Gastrocnemius medialis (tissue), 4 donors: Measurements from ENCODE around the gene ARHGAP25.

Experiments
- POLR2A ChIP-seq, 2 donors: fragments of 450-650 bp; IDR thresholded peaks; one replicate each; pipeline ENCODE4 v1.6.1; 2017; ENCODE audit warnings: antibody characterized with exemption in 2 of 2, mild to moderate bottlenecking in 2 of 2, moderate library complexity in 2 of 2
- TF ChIP-seq, protein P1 (sequence below), 5 experiments: fragments of 450-650 bp in 3 of 5; fragments of 200-600 bp in 2 of 5; sonication (generic) in 2 of 5; IDR thresholded peaks in 4 of 5; conservative IDR thresholded peaks in 1 of 5; 1 replicate in 4 of 5; 2 replicates in 1 of 5; pipeline ENCODE4 v1.5.1; 2016 to 2019; ENCODE audit warnings: antibody characterized with exemption in 5 of 5, mild to moderate bottlenecking in 3 of 5, moderate library complexity in 3 of 5

DNA sequence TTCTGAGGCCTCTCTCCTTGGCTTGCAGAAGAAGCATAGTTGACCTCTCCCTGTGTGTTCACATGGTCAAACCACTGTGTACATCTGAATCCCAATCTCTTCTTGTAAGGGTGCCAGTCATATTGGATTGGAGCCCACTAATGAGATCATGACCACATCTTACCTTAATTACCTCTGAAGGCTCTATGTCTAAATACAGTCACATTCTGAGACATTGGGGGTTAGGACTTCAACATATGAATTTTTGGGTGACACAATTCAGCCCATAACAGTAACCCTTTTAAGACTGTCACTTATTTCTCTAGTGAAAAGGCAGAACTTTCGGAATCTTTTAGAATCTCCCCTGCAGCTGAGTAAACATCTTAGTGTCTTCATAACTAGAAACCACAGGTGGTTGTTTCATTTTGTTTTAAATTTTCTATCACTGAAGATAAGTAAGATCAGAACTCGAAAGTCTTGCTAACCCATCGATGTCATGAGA lies 103.3 kb downstream of the ARHGAP25 start:
- TF ChIP-seq, protein P1, sequence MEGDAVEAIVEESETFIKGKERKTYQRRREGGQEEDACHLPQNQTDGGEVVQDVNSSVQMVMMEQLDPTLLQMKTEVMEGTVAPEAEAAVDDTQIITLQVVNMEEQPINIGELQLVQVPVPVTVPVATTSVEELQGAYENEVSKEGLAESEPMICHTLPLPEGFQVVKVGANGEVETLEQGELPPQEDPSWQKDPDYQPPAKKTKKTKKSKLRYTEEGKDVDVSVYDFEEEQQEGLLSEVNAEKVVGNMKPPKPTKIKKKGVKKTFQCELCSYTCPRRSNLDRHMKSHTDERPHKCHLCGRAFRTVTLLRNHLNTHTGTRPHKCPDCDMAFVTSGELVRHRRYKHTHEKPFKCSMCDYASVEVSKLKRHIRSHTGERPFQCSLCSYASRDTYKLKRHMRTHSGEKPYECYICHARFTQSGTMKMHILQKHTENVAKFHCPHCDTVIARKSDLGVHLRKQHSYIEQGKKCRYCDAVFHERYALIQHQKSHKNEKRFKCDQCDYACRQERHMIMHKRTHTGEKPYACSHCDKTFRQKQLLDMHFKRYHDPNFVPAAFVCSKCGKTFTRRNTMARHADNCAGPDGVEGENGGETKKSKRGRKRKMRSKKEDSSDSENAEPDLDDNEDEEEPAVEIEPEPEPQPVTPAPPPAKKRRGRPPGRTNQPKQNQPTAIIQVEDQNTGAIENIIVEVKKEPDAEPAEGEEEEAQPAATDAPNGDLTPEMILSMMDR (IDR thresholded peaks at IDR 0.05 in 4 of 5, conservative IDR thresholded peaks at IDR 0.05 in 1 of 5), result no peak
- no peak for TF ChIP-seq POLR2A (IDR thresholded peaks at IDR 0.05)
